Caco-2 (cell line): ENCODE measurements around the gene TTLL9. TPM values are rescaled to one million over a fixed set of nuclear protein-coding genes. Genes with fewer than 3 reads are reported as not detected.

ENCODE experiments used
- BruUV-seq: library from RNA; stranded (reverse); fragments of 400-500 nt; replicated peaks from 2 replicates; lab custom pipeline; 2021; lab: Mats Ljungman, UMichigan
- CTCF ChIA-PET: fragments of 300-600 bp; sonication (Branson Sonifier 250); formaldehyde crosslinking; loops from one replicate; lab custom pipeline; 2022; ENCODE audit warnings: antibody characterized with exemption; lab: Charles Lee
- POLR2A ChIA-PET: fragments of 300-600 bp; sonication (Branson Sonifier 250); formaldehyde crosslinking; loops from one replicate; lab custom pipeline; 2022; ENCODE audit warnings: antibody characterized with exemption; lab: Charles Lee
- DNase-seq, 2 experiments: peaks; one replicate each; pipeline versions ENCODE4 v3.0.0 to v3.0.0-alpha.2; 2020 to 2022
- H3K27me3 ChIP-seq: replicated peaks from 2 replicates; pipeline ENCODE4 v1.6.0; 2011; ENCODE audit warnings: low read length; ENCODE audit not compliant: control insufficient read depth, insufficient read depth
- H3K36me3 ChIP-seq: 2 replicates; pipeline ENCODE4 v1.5.1; 2011; ENCODE audit warnings: low read length; ENCODE audit not compliant: control insufficient read depth, insufficient read depth
- H3K4me1 ChIP-seq: fragments of 250-450 bp; sonication (Bioruptor Pico); 2 replicates; pipeline ENCODE4 v1.5.1; 2020; ENCODE audit warnings: mild to moderate bottlenecking
- H3K4me3 ChIP-seq: 2 replicates; pipeline ENCODE4 v1.5.1; 2011; ENCODE audit warnings: low read depth, mild to moderate bottlenecking, control low read depth, low read length
- H3K9me3 ChIP-seq: fragments of 250-450 bp; sonication (Bioruptor Pico); 2 replicates; pipeline ENCODE4 v1.5.1; 2020; ENCODE audit warnings: mild to moderate bottlenecking, moderate library complexity
- H3K27ac Mint-ChIP-seq: one replicate; pipeline ENCODE4 v1.8.0; 2022; ENCODE audit warnings: mixed read lengths; ENCODE audit not compliant: unreplicated experiment
- H3K27me3 Mint-ChIP-seq: one replicate; pipeline ENCODE4 v1.8.0; 2022; ENCODE audit warnings: mixed read lengths; ENCODE audit not compliant: insufficient read depth, unreplicated experiment
- H3K36me3 Mint-ChIP-seq: one replicate; pipeline ENCODE4 v1.8.0; 2022; ENCODE audit warnings: mild to moderate bottlenecking, mixed read lengths; ENCODE audit not compliant: insufficient read depth, unreplicated experiment
- H3K4me1 Mint-ChIP-seq: one replicate; pipeline ENCODE4 v1.8.0; 2022; ENCODE audit warnings: low read depth, mixed read lengths; ENCODE audit not compliant: unreplicated experiment
- H3K4me3 Mint-ChIP-seq: one replicate; pipeline ENCODE4 v1.8.0; 2022; ENCODE audit warnings: mild to moderate bottlenecking, moderate library complexity, mixed read lengths; ENCODE audit not compliant: unreplicated experiment
- H3K9me3 Mint-ChIP-seq: one replicate; pipeline ENCODE4 v1.8.0; 2022; ENCODE audit warnings: mixed read lengths; ENCODE audit not compliant: unreplicated experiment
- intact Hi-C: fragments of 100-400 bp; cut with micrococcal nuclease; formaldehyde crosslinking; loops from one replicate; pipeline ENCODE4 v1.10.0; 2022; ENCODE audit not compliant: unreplicated experiment
- total RNA-seq: library from RNA; stranded (reverse); gene quantifications from 2 replicates; pipeline ENCODE4 v1.2.3, GENCODE V29; 2022
- TF ChIP-seq, protein P1 (sequence below), 2 experiments: fragments of 200-600 bp in 1 of 2; IDR thresholded peaks; 1 replicate in 1 of 2; 2 replicates in 1 of 2; pipeline versions ENCODE4 v1.5.1 to v1.8.0; 2011 to 2022; ENCODE audit warnings: antibody characterized with exemption in 1 of 2, control low read depth in 1 of 2, inconsistent platforms in 1 of 2, low read depth in 1 of 2, low read length in 1 of 2, mild to moderate bottlenecking in 1 of 2, moderate library complexity in 1 of 2; ENCODE audit not compliant: insufficient read depth in 1 of 2, severe bottlenecking in 1 of 2, unreplicated experiment in 1 of 2

TTLL9 gene
- total RNA-seq, 1 experiment from 2014 or later: not detected

DNA sequence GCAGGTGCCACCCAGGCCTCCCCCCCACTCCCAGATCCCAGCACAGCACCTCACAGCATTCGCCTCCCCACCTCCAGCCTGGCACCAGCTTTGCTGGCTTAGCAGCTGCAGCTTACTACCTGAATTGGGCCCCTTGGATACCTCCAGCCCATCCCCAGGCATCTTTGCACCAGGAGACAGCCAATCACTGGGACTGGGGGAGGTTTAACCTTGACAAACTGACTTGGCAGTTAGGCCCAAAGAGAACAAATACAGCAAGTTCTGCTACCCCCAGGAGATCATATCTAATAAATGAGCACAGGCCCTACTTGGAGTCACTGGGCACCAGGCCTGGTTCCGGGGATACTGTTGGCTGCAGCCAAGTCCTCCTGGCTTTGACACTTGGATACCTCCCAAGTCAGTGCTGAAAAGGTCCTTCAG lies 72.6 kb downstream of the TTLL9 start:
- Mint-ChIP-seq H3K4me1 (no peaks in the 10 kb centered on the region), H3K9me3 (no peaks in the 10 kb centered on the region), H3K27ac (no peak overlapping the region), H3K4me3 (no peak overlapping the region), H3K27me3 (no peaks in the 10 kb centered on the region), H3K36me3 (peaks cover 30% of the 10 kb centered on the region)
- intact Hi-C loops: no loop called here
- H3K4me3 ChIP-seq: no peak overlapping the region
- DNase-seq: no peak
- ChIA-PET CTCF (interaction anchor here (1.0 to 1.9 kb wide), 2 partner anchors 9 to 90 kb away, joined by 3 to 10 read pairs; partner anchors contain the start of gene PDRG1), POLR2A (interaction anchor here (1.0 to 1.1 kb wide), 2 partner anchors 14 to 48 kb away, joined by 3 to 4 read pairs; no protein-coding TSS in a partner anchor)
- H3K4me1 ChIP-seq: no peaks in the 10 kb centered on the region
- no TSS peak for BruUV-seq
- H3K36me3 ChIP-seq: peaks cover 4% of the 10 kb centered on the region
- no peaks in the 10 kb centered on the region for H3K27me3 ChIP-seq
- no peaks in the 10 kb centered on the region for H3K9me3 ChIP-seq
- TF ChIP-seq, protein P1, sequence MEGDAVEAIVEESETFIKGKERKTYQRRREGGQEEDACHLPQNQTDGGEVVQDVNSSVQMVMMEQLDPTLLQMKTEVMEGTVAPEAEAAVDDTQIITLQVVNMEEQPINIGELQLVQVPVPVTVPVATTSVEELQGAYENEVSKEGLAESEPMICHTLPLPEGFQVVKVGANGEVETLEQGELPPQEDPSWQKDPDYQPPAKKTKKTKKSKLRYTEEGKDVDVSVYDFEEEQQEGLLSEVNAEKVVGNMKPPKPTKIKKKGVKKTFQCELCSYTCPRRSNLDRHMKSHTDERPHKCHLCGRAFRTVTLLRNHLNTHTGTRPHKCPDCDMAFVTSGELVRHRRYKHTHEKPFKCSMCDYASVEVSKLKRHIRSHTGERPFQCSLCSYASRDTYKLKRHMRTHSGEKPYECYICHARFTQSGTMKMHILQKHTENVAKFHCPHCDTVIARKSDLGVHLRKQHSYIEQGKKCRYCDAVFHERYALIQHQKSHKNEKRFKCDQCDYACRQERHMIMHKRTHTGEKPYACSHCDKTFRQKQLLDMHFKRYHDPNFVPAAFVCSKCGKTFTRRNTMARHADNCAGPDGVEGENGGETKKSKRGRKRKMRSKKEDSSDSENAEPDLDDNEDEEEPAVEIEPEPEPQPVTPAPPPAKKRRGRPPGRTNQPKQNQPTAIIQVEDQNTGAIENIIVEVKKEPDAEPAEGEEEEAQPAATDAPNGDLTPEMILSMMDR (IDR thresholded peaks at IDR 0.05; ENCODE audit: insufficient read depth in 1 of 2, low read depth in 1 of 2, low read length in 1 of 2, severe bottlenecking in 1 of 2, unreplicated experiment in 1 of 2): no peak

DNA sequence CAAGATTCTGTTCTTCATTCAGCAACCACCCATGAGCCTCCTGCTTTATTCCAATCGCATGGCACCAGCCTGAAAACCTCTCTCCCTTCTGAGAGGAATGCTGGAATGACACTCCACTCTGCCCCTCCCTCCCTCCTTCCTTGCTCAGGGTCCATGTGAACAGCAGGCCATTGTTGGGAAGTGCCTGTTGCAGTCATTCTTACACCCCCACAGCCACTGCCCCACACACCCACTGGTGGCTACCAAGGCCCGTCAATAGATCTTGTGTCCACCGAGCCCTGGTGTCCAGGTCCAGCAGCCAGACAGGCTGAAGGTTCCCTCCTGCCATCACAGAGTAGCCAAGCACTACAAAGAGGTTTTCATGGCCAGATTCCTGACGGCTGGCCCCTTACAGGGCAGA lies 74.9 kb downstream of the TTLL9 start:
- intact Hi-C loops: no loop called here
- TF ChIP-seq, protein P1 (IDR thresholded peaks at IDR 0.05; ENCODE audit: insufficient read depth in 1 of 2, low read depth in 1 of 2, low read length in 1 of 2, severe bottlenecking in 1 of 2, unreplicated experiment in 1 of 2): no peak
- no peak overlapping the region for H3K27ac Mint-ChIP-seq
- H3K4me1 Mint-ChIP-seq: no peaks in the 10 kb centered on the region
- H3K36me3 ChIP-seq: peaks cover 10% of the 10 kb centered on the region
- H3K4me1 ChIP-seq: no peaks in the 10 kb centered on the region
- POLR2A ChIA-PET: no interaction called here
- no peaks in the 10 kb centered on the region for H3K27me3 ChIP-seq
- no peaks in the 10 kb centered on the region for H3K27me3 Mint-ChIP-seq
- peaks cover 53% of the 10 kb centered on the region for H3K36me3 Mint-ChIP-seq
- no peak for DNase-seq
- BruUV-seq: TSS peak; percentile 8
- no peak overlapping the region for H3K4me3 ChIP-seq
- H3K4me3 Mint-ChIP-seq: no peak overlapping the region
- no peaks in the 10 kb centered on the region for H3K9me3 ChIP-seq
- CTCF ChIA-PET: interaction anchor here (0.6 kb wide), 1 partner anchor 92 kb away, joined by 4 read pairs; no protein-coding TSS in a partner anchor
- H3K9me3 Mint-ChIP-seq: no peaks in the 10 kb centered on the region

DNA sequence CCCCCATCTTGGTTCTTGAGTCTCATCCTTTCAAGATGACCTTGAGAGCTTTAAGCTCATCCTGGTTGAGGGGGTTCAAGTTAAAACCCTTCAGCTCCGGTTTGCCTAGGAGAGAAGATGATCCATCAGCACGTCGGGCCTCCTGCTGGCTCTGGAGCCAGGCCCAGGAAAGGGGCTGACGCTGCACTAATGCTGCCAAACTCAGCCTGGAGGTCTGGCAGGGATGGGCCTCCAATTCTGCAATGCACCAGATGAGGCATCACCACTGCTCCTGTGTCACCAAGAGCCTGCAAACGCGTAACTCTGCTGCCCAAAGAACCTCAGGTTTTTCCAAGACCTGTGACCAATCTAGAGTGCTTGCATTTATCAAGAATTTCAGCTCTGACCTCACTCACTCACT lies 75.4 kb downstream of the TTLL9 start:
- Mint-ChIP-seq H3K4me1 (peaks cover 3% of the 10 kb centered on the region), H3K27me3 (no peaks in the 10 kb centered on the region), H3K27ac (no peak overlapping the region), H3K4me3 (no peak overlapping the region), H3K9me3 (no peaks in the 10 kb centered on the region), H3K36me3 (peaks cover 58% of the 10 kb centered on the region)
- CTCF ChIA-PET: no interaction called here
- peaks cover 10% of the 10 kb centered on the region for H3K36me3 ChIP-seq
- TF ChIP-seq, protein P1 (IDR thresholded peaks at IDR 0.05; ENCODE audit: insufficient read depth in 1 of 2, low read depth in 1 of 2, low read length in 1 of 2, severe bottlenecking in 1 of 2, unreplicated experiment in 1 of 2): no peak
- BruUV-seq: no TSS peak
- H3K4me3 ChIP-seq: no peak overlapping the region
- H3K9me3 ChIP-seq: no peaks in the 10 kb centered on the region
- intact Hi-C loops: no loop called here
- peaks cover 4% of the 10 kb centered on the region; the same call in 1 of the 2 replicates for H3K4me1 ChIP-seq
- no peak for DNase-seq
- POLR2A ChIA-PET: no interaction called here
- no peaks in the 10 kb centered on the region for H3K27me3 ChIP-seq
